KMS-11 (cell line): ENCODE data around the gene LHFPL3.

Experiments used
- H2AFZ ChIP-seq: fragments of 200-600 bp; sonication (generic); 2 replicates; pipeline ENCODE4 v1.6.1; 2016; ENCODE audit warnings: antibody characterized with exemption, mixed run types, low read depth
- H3K27ac ChIP-seq: fragments of 200-600 bp; sonication (generic); 2 replicates; pipeline ENCODE4 v1.6.1; 2016; ENCODE audit warnings: mild to moderate bottlenecking, mixed run types
- H3K27me3 ChIP-seq: fragments of 200-600 bp; sonication (generic); 2 replicates; pipeline ENCODE4 v1.6.1; 2017; ENCODE audit warnings: mild to moderate bottlenecking, low read depth, mixed run types, moderate library complexity; ENCODE audit not compliant: insufficient read depth
- H3K36me3 ChIP-seq: fragments of 200-600 bp; sonication (generic); 2 replicates; pipeline ENCODE4 v1.6.1; 2017; ENCODE audit warnings: mild to moderate bottlenecking, mixed run types; ENCODE audit not compliant: insufficient read depth
- H3K4me1 ChIP-seq: fragments of 200-600 bp; sonication (generic); 2 replicates; pipeline ENCODE4 v1.6.1; 2016; ENCODE audit warnings: mild to moderate bottlenecking, low read depth, mixed run types; ENCODE audit not compliant: poor library complexity, severe bottlenecking
- H3K4me2 ChIP-seq: fragments of 200-600 bp; sonication (generic); 2 replicates; pipeline ENCODE4 v1.7.0; 2016; ENCODE audit warnings: mild to moderate bottlenecking, mixed run types
- H3K4me3 ChIP-seq: fragments of 200-600 bp; sonication (generic); IDR thresholded peaks from 2 replicates; pipeline ENCODE4 v1.6.1; 2017; ENCODE audit warnings: low read depth, low read length, mixed read lengths; ENCODE audit not compliant: insufficient read depth
- H3K79me2 ChIP-seq: fragments of 200-600 bp; sonication (generic); 2 replicates; pipeline ENCODE4 v1.6.1; 2016; ENCODE audit warnings: low read depth, mixed run types; ENCODE audit not compliant: insufficient read depth
- H3K9ac ChIP-seq: fragments of 200-600 bp; sonication (generic); 2 replicates; pipeline ENCODE4 v1.6.1; 2016; ENCODE audit warnings: mild to moderate bottlenecking, mixed run types
- H4K20me1 ChIP-seq: fragments of 200-600 bp; sonication (generic); 2 replicates; pipeline ENCODE4 v1.6.1; 2016; ENCODE audit warnings: mild to moderate bottlenecking, mixed run types; ENCODE audit not compliant: insufficient read depth
- CTCF ChIP-seq: fragments of 200-600 bp; sonication (generic); conservative IDR thresholded peaks from 2 replicates; pipeline ENCODE4 v1.6.1; 2017; ENCODE audit warnings: low read depth, mild to moderate bottlenecking, antibody characterized with exemption, low read length, moderate library complexity, mixed read lengths

Gene LHFPL3

GRCh38 chr7:104814126-104814525 is 485.7 kb downstream of the LHFPL3 start:
- no peak for TF ChIP-seq CTCF
- H3K27ac ChIP-seq, result no peak overlapping the region
- H3K4me1 ChIP-seq, result peaks cover 9% of the 10 kb centered on the region
- H3K36me3 ChIP-seq, result no peaks in the 10 kb centered on the region
- no peak overlapping the region for H3K4me2 ChIP-seq
- no peak overlapping the region for H3K4me3 ChIP-seq
- no peaks in the 10 kb centered on the region for H3K79me2 ChIP-seq
- H3K27me3 ChIP-seq, result no peaks in the 10 kb centered on the region
- H2AFZ ChIP-seq, result no peak overlapping the region
- H4K20me1 ChIP-seq, result no peaks in the 10 kb centered on the region
- no peak overlapping the region for H3K9ac ChIP-seq

GRCh38 chr7:104814671-104815400 is 486.4 kb downstream of the LHFPL3 start:
- H3K36me3 ChIP-seq, result no peaks in the 10 kb centered on the region
- H3K79me2 ChIP-seq, result no peaks in the 10 kb centered on the region
- no peak overlapping the region for H3K9ac ChIP-seq
- H3K4me3 ChIP-seq, result no peak overlapping the region
- no peaks in the 10 kb centered on the region for H3K27me3 ChIP-seq
- peaks cover 9% of the 10 kb centered on the region for H3K4me1 ChIP-seq
- no peak overlapping the region for H2AFZ ChIP-seq
- no peaks in the 10 kb centered on the region for H4K20me1 ChIP-seq
- no peak overlapping the region for H3K27ac ChIP-seq
- no peak for TF ChIP-seq CTCF
- no peak overlapping the region for H3K4me2 ChIP-seq

GRCh38 chr7:104816537-104816936 is 488.1 kb downstream of the LHFPL3 start:
- H4K20me1 ChIP-seq, result no peaks in the 10 kb centered on the region
- no peak overlapping the region for H3K4me3 ChIP-seq
- TF ChIP-seq CTCF, result no peak
- H3K9ac ChIP-seq, result no peak overlapping the region
- H3K27me3 ChIP-seq, result no peaks in the 10 kb centered on the region
- no peaks in the 10 kb centered on the region for H3K79me2 ChIP-seq
- H3K27ac ChIP-seq, result no peak overlapping the region
- H3K4me1 ChIP-seq, result peaks cover 9% of the 10 kb centered on the region
- H3K36me3 ChIP-seq, result no peaks in the 10 kb centered on the region
- no peak overlapping the region; the same call in 1 of the 2 replicates for H3K4me2 ChIP-seq
- no peak overlapping the region for H2AFZ ChIP-seq

GRCh38 chr7:104818961-104819880 is 490.8 kb downstream of the LHFPL3 start:
- no peaks in the 10 kb centered on the region for H3K27me3 ChIP-seq
- H3K9ac ChIP-seq, result no peak overlapping the region
- no peaks in the 10 kb centered on the region for H3K36me3 ChIP-seq

More at GRCh38 chr7:104818961-104819880, 490.8 kb downstream of the LHFPL3 start:
- no peaks in the 10 kb centered on the region for H3K79me2 ChIP-seq
- H3K4me2 ChIP-seq, result no peak overlapping the region
- H2AFZ ChIP-seq, result no peak overlapping the region
- H3K4me1 ChIP-seq, result peaks cover 9% of the 10 kb centered on the region
- H3K4me3 ChIP-seq, result no peak overlapping the region
- H3K27ac ChIP-seq, result no peak overlapping the region
- no peak for TF ChIP-seq CTCF
- H4K20me1 ChIP-seq, result no peaks in the 10 kb centered on the region
